IMR-90 (cell line): ENCODE measurements around the gene KCNAB2. TPM values are rescaled to one million over a fixed set of nuclear protein-coding genes. Genes with fewer than 3 reads are reported as not detected.

Experiments used
- ATAC-seq: fragments of 200-7000 bp; cut with Tn5 transposase; 2 replicates; pipeline ENCODE4 v1.9.1; 2020; ENCODE audit warnings: low read depth, mild to moderate bottlenecking, moderate library complexity
- BruUV-seq: library from RNA; stranded (reverse); fragments of 400-500 nt; replicated peaks from 2 replicates; lab custom pipeline; 2021; lab: Mats Ljungman, UMichigan
- CTCF ChIA-PET: fragments of 300-600 bp; formaldehyde crosslinking; extraction: SDS; loops from one replicate; lab custom pipeline; 2021; ENCODE audit warnings: antibody characterized with exemption; lab: Yijun Ruan, JAX
- POLR2A ChIA-PET: fragments of 300-600 bp; sonication (Branson Sonifier 250); formaldehyde crosslinking; loops from one replicate; lab custom pipeline; 2022; ENCODE audit warnings: antibody characterized with exemption; ENCODE audit not compliant: unreplicated experiment; lab: Charles Lee
- DNase-seq: peaks from one replicate; pipeline ENCODE4 v3.0.0; 2013
- H2AFZ ChIP-seq: replicated peaks from 2 replicates; pipeline ENCODE3; 2013; ENCODE audit warnings: low read length, mild to moderate bottlenecking; ENCODE audit not compliant: poor library complexity
- H2AK5ac ChIP-seq: 2 replicates; pipeline ENCODE4 v1.6.1; 2013; ENCODE audit warnings: low read depth, low read length, inconsistent platforms
- H2AK9ac ChIP-seq: replicated peaks from 2 replicates; pipeline ENCODE3; 2013; ENCODE audit warnings: mild to moderate bottlenecking, low read depth, low read length, moderate library complexity; ENCODE audit not compliant: poor library complexity
- H2BK120ac ChIP-seq: 2 replicates; pipeline ENCODE4 v1.6.1; 2013; ENCODE audit warnings: low read depth, low read length, inconsistent platforms
- H2BK15ac ChIP-seq: 3 replicates; pipeline ENCODE4 v1.6.1; 2013; ENCODE audit warnings: low read depth, low read length, inconsistent platforms
- H2BK20ac ChIP-seq: 2 replicates; pipeline ENCODE4 v1.6.1; 2013; ENCODE audit warnings: low read depth, mild to moderate bottlenecking, inconsistent platforms, low read length, moderate library complexity
- H2BK5ac ChIP-seq: 2 replicates; pipeline ENCODE4 v1.6.1; 2013; ENCODE audit warnings: mild to moderate bottlenecking, low read depth, low read length, inconsistent platforms; ENCODE audit not compliant: poor library complexity, severe bottlenecking
- H3K14ac ChIP-seq: replicated peaks from 2 replicates; pipeline ENCODE4 v1.6.1; 2013; ENCODE audit warnings: low read depth, low read length, inconsistent platforms
- H3K18ac ChIP-seq: 2 replicates; pipeline ENCODE4 v1.6.1; 2013; ENCODE audit warnings: low read depth, low read length, control low read depth
- H3K23ac ChIP-seq: 2 replicates; pipeline ENCODE4 v1.6.1; 2013; ENCODE audit warnings: low read depth, low read length, inconsistent platforms
- H3K27ac ChIP-seq: 2 replicates; pipeline ENCODE4 v1.5.1; 2013; ENCODE audit warnings: mild to moderate bottlenecking, control low read depth, low read length; ENCODE audit not compliant: insufficient read depth
- H3K27me3 ChIP-seq: 2 replicates; pipeline ENCODE4 v1.6.1; 2013; ENCODE audit warnings: low read length; ENCODE audit not compliant: control insufficient read depth, insufficient read depth
- H3K36me3 ChIP-seq: 2 replicates; pipeline ENCODE4 v1.6.1; 2013; ENCODE audit warnings: low read length, mixed read lengths; ENCODE audit not compliant: control insufficient read depth, insufficient read depth
- H3K4ac ChIP-seq: 2 replicates; pipeline ENCODE4 v1.6.1; 2013; ENCODE audit warnings: low read depth, low read length, inconsistent platforms
- H3K4me1 ChIP-seq: 2 replicates; pipeline ENCODE4 v1.6.1; 2013; ENCODE audit warnings: low read length, mixed read lengths; ENCODE audit not compliant: control insufficient read depth, insufficient read depth
- H3K4me2 ChIP-seq: 2 replicates; pipeline ENCODE4 v1.6.1; 2013; ENCODE audit warnings: low read depth, mild to moderate bottlenecking, control low read depth, low read length, moderate library complexity
- H3K4me3 ChIP-seq: 2 replicates; pipeline ENCODE4 v1.5.1; 2013; ENCODE audit warnings: low read depth, mild to moderate bottlenecking, control low read depth, low read length, moderate library complexity; ENCODE audit not compliant: insufficient read depth
- H3K56ac ChIP-seq: 2 replicates; pipeline ENCODE4 v1.6.1; 2013; ENCODE audit warnings: low read length, inconsistent platforms; ENCODE audit not compliant: insufficient read depth; ENCODE audit errors: extremely low read depth
- H3K79me1 ChIP-seq, 2 experiments: 2 replicates each; pipeline ENCODE4 v1.6.1; 2013; ENCODE audit warnings: low read length in 2 of 2, inconsistent platforms in 1 of 2, low read depth in 1 of 2
- H3K9ac ChIP-seq: 2 replicates; pipeline ENCODE4 v1.6.1; 2013; ENCODE audit warnings: low read depth, low read length, control low read depth
- H3K9me1 ChIP-seq: 2 replicates; pipeline ENCODE4 v1.6.1; 2013; ENCODE audit warnings: low read length, inconsistent platforms; ENCODE audit not compliant: insufficient read depth
- H3K9me3 ChIP-seq: 2 replicates; pipeline ENCODE4 v1.6.1; 2013; ENCODE audit warnings: low read length; ENCODE audit not compliant: control insufficient read depth, insufficient read depth
- H4K20me1 ChIP-seq: 2 replicates; pipeline ENCODE4 v1.6.1; 2013; ENCODE audit warnings: low read length, inconsistent platforms; ENCODE audit not compliant: insufficient read depth
- H4K5ac ChIP-seq: 2 replicates; pipeline ENCODE4 v1.6.1; 2013; ENCODE audit warnings: mild to moderate bottlenecking, low read depth, low read length, control low read depth
- H4K8ac ChIP-seq, 2 experiments: 2 replicates each; pipeline ENCODE4 v1.6.1; 2013; ENCODE audit warnings: low read depth in 2 of 2, low read length in 2 of 2, control low read depth in 1 of 2, inconsistent platforms in 1 of 2
- H4K91ac ChIP-seq: 2 replicates; pipeline ENCODE4 v1.6.1; 2013; ENCODE audit warnings: low read depth, low read length, inconsistent platforms; ENCODE audit not compliant: insufficient read depth
- BHLHE40 ChIP-seq: fragments of 150-350 bp; IDR thresholded peaks from 2 replicates; pipeline ENCODE4 v1.6.1; 2016; ENCODE audit warnings: mild to moderate bottlenecking, low read depth, low read length
- CEBPB ChIP-seq: IDR thresholded peaks from 2 replicates; pipeline ENCODE4 v1.6.1; 2012; ENCODE audit warnings: low read depth, low read length, improper control_type of control experiment
- CHD1 ChIP-seq: IDR thresholded peaks from 2 replicates; pipeline ENCODE4 v1.6.1; 2012; ENCODE audit warnings: low read depth, low read length, improper control_type of control experiment
- MAFK ChIP-seq: IDR thresholded peaks from 2 replicates; pipeline ENCODE4 v1.6.1; 2012; ENCODE audit warnings: low read depth, low read length, improper control_type of control experiment
- MAZ ChIP-seq: IDR thresholded peaks from 2 replicates; pipeline ENCODE4 v1.6.1; 2012; ENCODE audit warnings: low read depth, mild to moderate bottlenecking, low read length, improper control_type of control experiment, moderate library complexity, borderline replicate concordance
- NFE2L2 ChIP-seq: fragments of 150-350 bp; IDR thresholded peaks from 2 replicates; pipeline ENCODE4 v1.6.1; 2016; ENCODE audit warnings: low read depth, mild to moderate bottlenecking, low read length
- POLR2A ChIP-seq: IDR thresholded peaks from 2 replicates; pipeline ENCODE4 v1.6.1; 2012; ENCODE audit warnings: mild to moderate bottlenecking, low read depth, low read length
- RCOR1 ChIP-seq: IDR thresholded peaks from 2 replicates; pipeline ENCODE4 v1.6.1; 2012; ENCODE audit warnings: mild to moderate bottlenecking, low read length, improper control_type of control experiment; ENCODE audit not compliant: insufficient replicate concordance
- RFX5 ChIP-seq: IDR thresholded peaks from 2 replicates; pipeline ENCODE4 v1.8.0; 2012; ENCODE audit warnings: low read depth, mild to moderate bottlenecking, low read length, moderate library complexity
- SMC3 ChIP-seq: fragments of 150-350 bp; IDR thresholded peaks from 2 replicates; pipeline ENCODE4 v1.6.1; 2016; ENCODE audit warnings: low read depth, mild to moderate bottlenecking, antibody characterized with exemption, low read length, moderate library complexity
- WGBS, 2 experiments: methylation state at CpG; one replicate each; pipeline versions ENCODE4 v1.1.5 to v1.1.7; 2013; ENCODE audit warnings: missing lambda C conversion rate in 2 of 2; ENCODE audit not compliant: insufficient read length in 1 of 2; ENCODE audit errors: extremely low coverage in 2 of 2; 5-methylcytosine and 5-hydroxymethylcytosine counted together
- dilution Hi-C: fragments of 300-500 bp; cut with HindIII; formaldehyde crosslinking; loops from one replicate; pipeline ENCODE4 v1.14.3; 2018; ENCODE audit warnings: low sequenced_read_pairs; ENCODE audit not compliant: unreplicated experiment
- in situ Hi-C: fragments of 300-500 bp; cut with MboI; formaldehyde crosslinking; loops from 3 replicates; pipeline ENCODE4 v1.14.3; 2019; ENCODE audit warnings: low sequenced_read_pairs, inconsistent platforms, mixed read lengths
- intact Hi-C: fragments of 100-400 bp; cut with micrococcal nuclease; formaldehyde crosslinking; loops from 2 replicates; pipeline ENCODE4 v1.10.0; 2022
- polyA plus RNA-seq, 3 experiments: library from polyadenylated mRNA; depleted of rRNA; stranded (reverse); fragments of >200 nt; gene quantifications; 2 replicates each; pipeline ENCODE4 v1.2.3, GENCODE V29; 2012; ENCODE audit warnings: low replicate concordance in 1 of 3
- total RNA-seq: library from RNA; depleted of rRNA; stranded (reverse); fragments of >200 nt; gene quantifications from 2 replicates; pipeline ENCODE4 v1.2.3, GENCODE V29; 2012
- TF ChIP-seq, protein P1 (sequence below): fragments of 150-350 bp; IDR thresholded peaks from 2 replicates; pipeline ENCODE4 v1.6.1; 2017; ENCODE audit warnings: mild to moderate bottlenecking, antibody characterized with exemption, low read length, low read depth
- TF ChIP-seq, protein P2 (sequence below): fragments of 150-350 bp; IDR thresholded peaks from 2 replicates; pipeline ENCODE4 v1.6.1; 2016; ENCODE audit warnings: low read depth, mild to moderate bottlenecking, low read length, moderate library complexity, borderline replicate concordance
- TF ChIP-seq, protein P3 (sequence below): conservative IDR thresholded peaks from 2 replicates; pipeline ENCODE4 v1.5.1; 2012; ENCODE audit warnings: mild to moderate bottlenecking, low read depth, low read length, improper control_type of control experiment

Gene KCNAB2
- total and polyA plus RNA-seq, 2 of the 4 experiments (the other 2 are of a cell fraction): 1.3 to 4.2 TPM

DNA sequence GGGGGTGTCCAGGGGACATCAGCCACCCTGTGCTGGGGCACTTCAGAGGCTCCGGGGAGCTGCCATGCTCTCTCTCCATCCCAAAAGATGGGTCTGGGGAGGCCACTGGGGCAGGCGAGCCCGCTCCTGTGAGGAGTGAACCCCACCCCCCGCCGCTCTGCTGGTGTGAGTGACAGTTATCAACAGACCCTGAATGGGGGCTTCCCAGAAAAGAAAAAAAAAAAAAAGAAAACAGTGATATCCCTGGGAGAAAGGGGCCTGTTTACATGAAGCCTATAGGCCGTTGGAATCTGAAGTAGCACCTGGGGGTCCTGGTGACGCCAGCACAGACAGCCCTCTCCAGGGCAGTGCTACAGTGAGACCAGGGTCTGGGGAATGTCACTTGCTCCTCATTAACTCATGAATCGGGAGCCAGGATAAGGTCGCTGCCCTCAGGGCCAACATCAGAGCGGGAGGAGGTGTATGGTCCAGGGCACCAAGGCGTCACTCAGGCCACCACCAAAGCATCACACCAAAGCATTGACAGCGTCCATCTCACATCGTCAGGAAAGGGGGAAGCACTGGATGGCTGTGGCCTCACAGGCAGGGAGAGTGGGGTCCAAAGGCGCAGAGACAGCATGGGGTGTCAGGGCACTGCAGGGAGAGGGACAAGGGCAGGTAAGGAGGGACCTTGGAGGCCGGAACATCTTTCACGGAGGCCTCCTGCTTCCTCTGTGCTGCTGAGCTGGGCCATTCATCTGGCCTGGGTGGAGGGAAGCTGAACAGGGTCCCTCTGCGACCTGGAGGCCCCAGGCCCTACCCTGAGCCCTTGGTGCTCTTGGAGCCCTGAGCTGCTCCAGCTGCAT lies 45.0 kb upstream of the KCNAB2 start:
- Histone ChIP-seq H3K79me1 (no peaks in the 10 kb centered on the region), H2AFZ (no peak overlapping the region), H3K9ac (no peak overlapping the region), H2BK120ac (no peak overlapping the region), H2AK5ac (no peak overlapping the region), H4K5ac (no peak overlapping the region), H3K27ac (no peak overlapping the region), H3K56ac (no peak overlapping the region), H3K9me3 (no peaks in the 10 kb centered on the region), H4K8ac (no peak overlapping the region), H3K23ac (no peak overlapping the region), H3K27me3 (no peaks in the 10 kb centered on the region; the same call in 1 of the 2 replicates), H3K4ac (no peak overlapping the region), H3K14ac (no peak overlapping the region), H3K4me1 (no peaks in the 10 kb centered on the region), H3K9me1 (no peaks in the 10 kb centered on the region), H2BK20ac (no peak overlapping the region), H2BK15ac (no peak overlapping the region), H3K36me3 (no peaks in the 10 kb centered on the region), H2BK5ac (no peak overlapping the region), H4K20me1 (no peaks in the 10 kb centered on the region; the same call in 1 of the 2 replicates), H4K91ac (no peak overlapping the region), H3K4me3 (no peak overlapping the region), H3K4me2 (no peak overlapping the region), H2AK9ac (peak overlapping the region; percentile 63), H3K18ac (no peak overlapping the region)
- dilution Hi-C loops (no loop called here), in situ Hi-C loops (no loop called here), intact Hi-C loops (no loop called here)
- TF ChIP-seq CEBPB (no peak), MAFK (no peak), POLR2A (no peak), BHLHE40 (no peak), MAZ (no peak), NFE2L2 (no peak), CHD1 (no peak), RFX5 (no peak), RCOR1 (no peak), SMC3 (no peak)
- TF ChIP-seq, protein P1, sequence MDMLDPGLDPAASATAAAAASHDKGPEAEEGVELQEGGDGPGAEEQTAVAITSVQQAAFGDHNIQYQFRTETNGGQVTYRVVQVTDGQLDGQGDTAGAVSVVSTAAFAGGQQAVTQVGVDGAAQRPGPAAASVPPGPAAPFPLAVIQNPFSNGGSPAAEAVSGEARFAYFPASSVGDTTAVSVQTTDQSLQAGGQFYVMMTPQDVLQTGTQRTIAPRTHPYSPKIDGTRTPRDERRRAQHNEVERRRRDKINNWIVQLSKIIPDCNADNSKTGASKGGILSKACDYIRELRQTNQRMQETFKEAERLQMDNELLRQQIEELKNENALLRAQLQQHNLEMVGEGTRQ: no peak
- TF ChIP-seq, protein P2, sequence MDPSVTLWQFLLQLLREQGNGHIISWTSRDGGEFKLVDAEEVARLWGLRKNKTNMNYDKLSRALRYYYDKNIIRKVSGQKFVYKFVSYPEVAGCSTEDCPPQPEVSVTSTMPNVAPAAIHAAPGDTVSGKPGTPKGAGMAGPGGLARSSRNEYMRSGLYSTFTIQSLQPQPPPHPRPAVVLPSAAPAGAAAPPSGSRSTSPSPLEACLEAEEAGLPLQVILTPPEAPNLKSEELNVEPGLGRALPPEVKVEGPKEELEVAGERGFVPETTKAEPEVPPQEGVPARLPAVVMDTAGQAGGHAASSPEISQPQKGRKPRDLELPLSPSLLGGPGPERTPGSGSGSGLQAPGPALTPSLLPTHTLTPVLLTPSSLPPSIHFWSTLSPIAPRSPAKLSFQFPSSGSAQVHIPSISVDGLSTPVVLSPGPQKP: no peak
- TF ChIP-seq, protein P3, sequence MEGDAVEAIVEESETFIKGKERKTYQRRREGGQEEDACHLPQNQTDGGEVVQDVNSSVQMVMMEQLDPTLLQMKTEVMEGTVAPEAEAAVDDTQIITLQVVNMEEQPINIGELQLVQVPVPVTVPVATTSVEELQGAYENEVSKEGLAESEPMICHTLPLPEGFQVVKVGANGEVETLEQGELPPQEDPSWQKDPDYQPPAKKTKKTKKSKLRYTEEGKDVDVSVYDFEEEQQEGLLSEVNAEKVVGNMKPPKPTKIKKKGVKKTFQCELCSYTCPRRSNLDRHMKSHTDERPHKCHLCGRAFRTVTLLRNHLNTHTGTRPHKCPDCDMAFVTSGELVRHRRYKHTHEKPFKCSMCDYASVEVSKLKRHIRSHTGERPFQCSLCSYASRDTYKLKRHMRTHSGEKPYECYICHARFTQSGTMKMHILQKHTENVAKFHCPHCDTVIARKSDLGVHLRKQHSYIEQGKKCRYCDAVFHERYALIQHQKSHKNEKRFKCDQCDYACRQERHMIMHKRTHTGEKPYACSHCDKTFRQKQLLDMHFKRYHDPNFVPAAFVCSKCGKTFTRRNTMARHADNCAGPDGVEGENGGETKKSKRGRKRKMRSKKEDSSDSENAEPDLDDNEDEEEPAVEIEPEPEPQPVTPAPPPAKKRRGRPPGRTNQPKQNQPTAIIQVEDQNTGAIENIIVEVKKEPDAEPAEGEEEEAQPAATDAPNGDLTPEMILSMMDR: no peak
- DNase-seq (no peak), ATAC-seq (no peak)
- BruUV-seq: no TSS peak
- CTCF ChIA-PET: no interaction called here
- WGBS, 2 experiments: no CpG with 5 or more reads among the region's 17 CpGs
- POLR2A ChIA-PET: no interaction called here
